Gastrocnemius medialis (tissue), 4 donors: ENCODE data around the gene GNPAT.

Experiments
- CTCF ChIP-seq, 5 experiments: fragments of 450-650 bp in 3 of 5; fragments of 200-600 bp in 2 of 5; sonication (generic) in 2 of 5; IDR thresholded peaks in 4 of 5; conservative IDR thresholded peaks in 1 of 5; 1 replicate in 4 of 5; 2 replicates in 1 of 5; pipeline ENCODE4 v1.5.1; 2016 to 2019; ENCODE audit warnings: antibody characterized with exemption in 5 of 5, mild to moderate bottlenecking in 3 of 5, moderate library complexity in 3 of 5
- POLR2A ChIP-seq, 2 donors: fragments of 450-650 bp; IDR thresholded peaks; one replicate each; pipeline ENCODE4 v1.6.1; 2017; ENCODE audit warnings: antibody characterized with exemption in 2 of 2, mild to moderate bottlenecking in 2 of 2, moderate library complexity in 2 of 2

GRCh38 chr1:231301990-231302389, 61.0 kb downstream of the GNPAT start:
- TF ChIP-seq CTCF (IDR thresholded peaks at IDR 0.05 in 4 of 5, conservative IDR thresholded peaks at IDR 0.05 in 1 of 5) (no peak), POLR2A (IDR thresholded peaks at IDR 0.05) (no peak)
